GM12878 (cell line): ENCODE data around the gene RACGAP1.

Experiments
- CBFB ChIP-seq: IDR thresholded peaks from 2 replicates; pipeline ENCODE4 v1.6.1; 2016; ENCODE audit warnings: antibody characterized with exemption, low read depth
- CEBPB ChIP-seq, 2 experiments: fragments of 150-350 bp in 1 of 2; IDR thresholded peaks; 2 replicates each; pipeline ENCODE4 v1.6.1; 2012 to 2014; ENCODE audit warnings: low read depth in 2 of 2, low read length in 2 of 2, borderline replicate concordance in 1 of 2, inconsistent platforms in 1 of 2
- CREM ChIP-seq: IDR thresholded peaks from 2 replicates; pipeline ENCODE4 v1.6.1; 2014; ENCODE audit warnings: antibody characterized with exemption, low read depth
- HDAC6 ChIP-seq: fragments of 200-600 bp; sonication (generic); IDR thresholded peaks from one replicate; pipeline ENCODE4 v1.8.0; 2017; ENCODE audit warnings: antibody characterized with exemption; ENCODE audit not compliant: unreplicated experiment
- JUNB ChIP-seq: IDR thresholded peaks from 2 replicates; pipeline ENCODE4 v1.6.1; 2016; ENCODE audit warnings: antibody characterized with exemption, mild to moderate bottlenecking
- POLR2AphosphoS5 ChIP-seq: IDR thresholded peaks from 2 replicates; pipeline ENCODE4 v1.6.1; 2011; ENCODE audit warnings: mild to moderate bottlenecking, low read length, inconsistent platforms
- SMC3 ChIP-seq: IDR thresholded peaks from 2 replicates; pipeline ENCODE4 v1.6.1; 2011; ENCODE audit warnings: low read length, improper control_type of control experiment, borderline replicate concordance
- ZNF24 ChIP-seq: fragments of 450-650 bp; IDR thresholded peaks from 2 replicates; pipeline ENCODE4 v1.6.1; 2017; ENCODE audit warnings: antibody characterized with exemption, mild to moderate bottlenecking
- ZNF274 ChIP-seq: IDR thresholded peaks from one replicate; pipeline ENCODE4 v1.8.0; 2011; ENCODE audit not compliant: insufficient read length, insufficient read depth
- TF ChIP-seq, protein P1 (sequence below), 3 experiments: IDR thresholded peaks in 2 of 3; conservative IDR thresholded peaks in 1 of 3; 2 replicates each; pipeline ENCODE4 v1.5.1; 2011; ENCODE audit warnings: low read depth in 3 of 3, low read length in 3 of 3, mild to moderate bottlenecking in 3 of 3, control low read depth in 2 of 3, moderate library complexity in 2 of 3, inconsistent platforms in 1 of 3, mixed read lengths in 1 of 3; ENCODE audit not compliant: control insufficient read depth in 2 of 3, insufficient read depth in 1 of 3; ENCODE audit errors: extremely low read depth in 1 of 3
- TF ChIP-seq, protein P2 (sequence below): IDR thresholded peaks from 2 replicates; pipeline ENCODE4 v1.6.1; 2012; ENCODE audit warnings: low read depth, low read length, improper control_type of control experiment

DNA sequence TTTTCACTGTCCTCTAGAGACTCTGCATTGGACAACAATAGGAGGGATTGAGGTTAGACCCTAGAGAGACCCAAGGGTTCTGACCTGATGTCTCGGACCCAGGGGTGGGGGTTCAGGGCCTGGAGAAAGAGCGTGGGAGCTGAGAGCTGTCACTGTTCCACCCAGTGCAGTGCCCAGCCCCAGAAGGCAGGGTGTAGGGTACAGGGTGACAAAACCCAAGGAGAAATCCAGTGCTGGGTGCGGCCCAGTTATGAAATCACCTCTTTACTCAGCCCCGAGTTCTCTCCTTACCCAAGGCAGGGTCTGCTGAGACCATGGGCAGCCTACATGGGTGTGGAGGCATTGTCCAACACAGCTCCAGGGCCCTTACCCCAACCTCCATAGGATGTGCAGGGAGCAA, 72.1 kb downstream of the RACGAP1 start:
- TF ChIP-seq, protein P1, sequence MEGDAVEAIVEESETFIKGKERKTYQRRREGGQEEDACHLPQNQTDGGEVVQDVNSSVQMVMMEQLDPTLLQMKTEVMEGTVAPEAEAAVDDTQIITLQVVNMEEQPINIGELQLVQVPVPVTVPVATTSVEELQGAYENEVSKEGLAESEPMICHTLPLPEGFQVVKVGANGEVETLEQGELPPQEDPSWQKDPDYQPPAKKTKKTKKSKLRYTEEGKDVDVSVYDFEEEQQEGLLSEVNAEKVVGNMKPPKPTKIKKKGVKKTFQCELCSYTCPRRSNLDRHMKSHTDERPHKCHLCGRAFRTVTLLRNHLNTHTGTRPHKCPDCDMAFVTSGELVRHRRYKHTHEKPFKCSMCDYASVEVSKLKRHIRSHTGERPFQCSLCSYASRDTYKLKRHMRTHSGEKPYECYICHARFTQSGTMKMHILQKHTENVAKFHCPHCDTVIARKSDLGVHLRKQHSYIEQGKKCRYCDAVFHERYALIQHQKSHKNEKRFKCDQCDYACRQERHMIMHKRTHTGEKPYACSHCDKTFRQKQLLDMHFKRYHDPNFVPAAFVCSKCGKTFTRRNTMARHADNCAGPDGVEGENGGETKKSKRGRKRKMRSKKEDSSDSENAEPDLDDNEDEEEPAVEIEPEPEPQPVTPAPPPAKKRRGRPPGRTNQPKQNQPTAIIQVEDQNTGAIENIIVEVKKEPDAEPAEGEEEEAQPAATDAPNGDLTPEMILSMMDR (IDR thresholded peaks at IDR 0.05 in 2 of 3, conservative IDR thresholded peaks at IDR 0.05 in 1 of 3; ENCODE audit: control insufficient read depth in 2 of 3, extremely low read depth in 1 of 3, insufficient read depth in 1 of 3, low read depth in 3 of 3, low read length in 3 of 3), result no peak
- TF ChIP-seq ZNF24 (no peak), HDAC6 (no peak), CEBPB (IDR thresholded peaks at IDR 0.05; ENCODE audit: borderline replicate concordance in 1 of 2, low read depth in 2 of 2, low read length in 2 of 2) (no peak), JUNB (no peak), CREM (no peak), ZNF274 (no peak), SMC3 (no peak), POLR2AphosphoS5 (no peak), CBFB (no peak)
- TF ChIP-seq, protein P2, sequence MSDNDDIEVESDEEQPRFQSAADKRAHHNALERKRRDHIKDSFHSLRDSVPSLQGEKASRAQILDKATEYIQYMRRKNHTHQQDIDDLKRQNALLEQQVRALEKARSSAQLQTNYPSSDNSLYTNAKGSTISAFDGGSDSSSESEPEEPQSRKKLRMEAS, result no peak
